Measurements from ENCODE around the gene HIF1A. TPM values are rescaled to one million over a fixed set of nuclear protein-coding genes. Genes with fewer than 3 reads are reported as not detected.

Gene HIF1A
- total and polyA plus RNA-seq, 2 of the 13 experiments (the other 11 are each of a cell fraction or from before 2014, with no cell fraction given): 41.0 to 126 TPM

DNA sequence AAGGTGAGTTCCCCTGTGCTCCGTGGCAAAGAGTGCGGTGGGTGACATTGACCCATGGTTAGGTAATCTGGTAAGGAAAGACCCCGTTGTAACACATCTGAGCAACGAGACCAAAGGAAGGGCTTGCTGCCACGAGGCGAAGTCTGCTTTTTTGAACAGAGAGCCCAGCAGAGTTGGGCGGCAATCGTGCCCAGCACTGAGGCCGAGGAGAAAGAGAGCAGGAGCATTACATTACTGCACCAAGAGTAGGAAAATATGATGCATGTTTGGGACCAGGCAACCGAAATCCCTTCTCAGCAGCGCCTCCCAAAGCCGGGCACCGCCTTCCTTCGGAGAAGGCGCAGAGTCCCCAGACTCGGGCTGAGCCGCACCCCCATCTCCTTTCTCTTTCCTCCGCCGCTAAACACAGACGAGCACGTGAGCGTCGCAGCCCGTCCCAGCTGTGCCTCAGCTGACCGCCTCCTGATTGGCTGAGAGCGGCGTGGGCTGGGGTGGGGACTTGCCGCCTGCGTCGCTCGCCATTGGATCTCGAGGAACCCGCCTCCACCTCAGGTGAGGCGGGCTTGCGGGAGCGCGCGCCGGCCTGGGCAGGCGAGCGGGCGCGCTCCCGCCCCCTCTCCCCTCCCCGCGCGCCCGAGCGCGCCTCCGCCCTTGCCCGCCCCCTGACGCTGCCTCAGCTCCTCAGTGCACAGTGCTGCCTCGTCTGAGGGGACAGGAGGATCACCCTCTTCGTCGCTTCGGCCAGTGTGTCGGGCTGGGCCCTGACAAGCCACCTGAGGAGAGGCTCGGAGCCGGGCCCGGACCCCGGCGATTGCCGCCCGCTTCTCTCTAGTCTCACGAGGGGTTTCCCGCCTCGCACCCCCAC lies at the start of gene HIF1A (continued):
- TF ChIP-seq, protein P1, sequence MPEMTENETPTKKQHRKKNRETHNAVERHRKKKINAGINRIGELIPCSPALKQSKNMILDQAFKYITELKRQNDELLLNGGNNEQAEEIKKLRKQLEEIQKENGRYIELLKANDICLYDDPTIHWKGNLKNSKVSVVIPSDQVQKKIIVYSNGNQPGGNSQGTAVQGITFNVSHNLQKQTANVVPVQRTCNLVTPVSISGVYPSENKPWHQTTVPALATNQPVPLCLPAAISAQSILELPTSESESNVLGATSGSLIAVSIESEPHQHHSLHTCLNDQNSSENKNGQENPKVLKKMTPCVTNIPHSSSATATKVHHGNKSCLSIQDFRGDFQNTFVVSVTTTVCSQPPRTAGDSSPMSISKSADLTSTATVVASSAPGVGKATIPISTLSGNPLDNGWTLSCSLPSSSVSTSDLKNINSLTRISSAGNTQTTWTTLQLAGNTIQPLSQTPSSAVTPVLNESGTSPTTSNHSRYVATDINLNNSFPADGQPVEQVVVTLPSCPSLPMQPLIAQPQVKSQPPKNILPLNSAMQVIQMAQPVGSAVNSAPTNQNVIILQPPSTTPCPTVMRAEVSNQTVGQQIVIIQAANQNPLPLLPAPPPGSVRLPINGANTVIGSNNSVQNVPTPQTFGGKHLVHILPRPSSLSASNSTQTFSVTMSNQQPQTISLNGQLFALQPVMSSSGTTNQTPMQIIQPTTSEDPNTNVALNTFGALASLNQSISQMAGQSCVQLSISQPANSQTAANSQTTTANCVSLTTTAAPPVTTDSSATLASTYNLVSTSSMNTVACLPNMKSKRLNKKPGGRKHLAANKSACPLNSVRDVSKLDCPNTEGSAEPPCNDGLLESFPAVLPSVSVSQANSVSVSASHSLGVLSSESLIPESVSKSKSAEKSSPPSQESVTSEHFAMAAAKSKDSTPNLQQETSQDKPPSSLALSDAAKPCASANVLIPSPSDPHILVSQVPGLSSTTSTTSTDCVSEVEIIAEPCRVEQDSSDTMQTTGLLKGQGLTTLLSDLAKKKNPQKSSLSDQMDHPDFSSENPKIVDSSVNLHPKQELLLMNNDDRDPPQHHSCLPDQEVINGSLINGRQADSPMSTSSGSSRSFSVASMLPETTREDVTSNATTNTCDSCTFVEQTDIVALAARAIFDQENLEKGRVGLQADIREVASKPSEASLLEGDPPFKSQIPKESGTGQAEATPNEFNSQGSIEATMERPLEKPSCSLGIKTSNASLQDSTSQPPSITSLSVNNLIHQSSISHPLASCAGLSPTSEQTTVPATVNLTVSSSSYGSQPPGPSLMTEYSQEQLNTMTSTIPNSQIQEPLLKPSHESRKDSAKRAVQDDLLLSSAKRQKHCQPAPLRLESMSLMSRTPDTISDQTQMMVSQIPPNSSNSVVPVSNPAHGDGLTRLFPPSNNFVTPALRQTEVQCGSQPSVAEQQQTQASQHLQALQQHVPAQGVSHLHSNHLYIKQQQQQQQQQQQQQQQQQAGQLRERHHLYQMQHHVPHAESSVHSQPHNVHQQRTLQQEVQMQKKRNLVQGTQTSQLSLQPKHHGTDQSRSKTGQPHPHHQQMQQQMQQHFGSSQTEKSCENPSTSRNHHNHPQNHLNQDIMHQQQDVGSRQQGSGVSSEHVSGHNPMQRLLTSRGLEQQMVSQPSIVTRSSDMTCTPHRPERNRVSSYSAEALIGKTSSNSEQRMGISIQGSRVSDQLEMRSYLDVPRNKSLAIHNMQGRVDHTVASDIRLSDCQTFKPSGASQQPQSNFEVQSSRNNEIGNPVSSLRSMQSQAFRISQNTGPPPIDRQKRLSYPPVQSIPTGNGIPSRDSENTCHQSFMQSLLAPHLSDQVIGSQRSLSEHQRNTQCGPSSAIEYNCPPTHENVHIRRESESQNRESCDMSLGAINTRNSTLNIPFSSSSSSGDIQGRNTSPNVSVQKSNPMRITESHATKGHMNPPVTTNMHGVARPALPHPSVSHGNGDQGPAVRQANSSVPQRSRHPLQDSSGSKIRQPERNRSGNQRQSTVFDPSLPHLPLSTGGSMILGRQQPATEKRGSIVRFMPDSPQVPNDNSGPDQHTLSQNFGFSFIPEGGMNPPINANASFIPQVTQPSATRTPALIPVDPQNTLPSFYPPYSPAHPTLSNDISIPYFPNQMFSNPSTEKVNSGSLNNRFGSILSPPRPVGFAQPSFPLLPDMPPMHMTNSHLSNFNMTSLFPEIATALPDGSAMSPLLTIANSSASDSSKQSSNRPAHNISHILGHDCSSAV (CRISPR knock-in tag; IDR thresholded peaks at IDR 0.05; ENCODE audit: borderline replicate concordance): no peak
- TF ChIP-seq ZSCAN31 (CRISPR knock-in tag; IDR thresholded peaks at IDR 0.05; ENCODE audit: low read depth): peak; percentile 28; the same call in 1 of the 2 replicates
- TF ChIP-seq, protein P2, sequence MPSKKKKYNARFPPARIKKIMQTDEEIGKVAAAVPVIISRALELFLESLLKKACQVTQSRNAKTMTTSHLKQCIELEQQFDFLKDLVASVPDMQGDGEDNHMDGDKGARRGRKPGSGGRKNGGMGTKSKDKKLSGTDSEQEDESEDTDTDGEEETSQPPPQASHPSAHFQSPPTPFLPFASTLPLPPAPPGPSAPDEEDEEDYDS (CRISPR knock-in tag; IDR thresholded peaks at IDR 0.05): peak; percentile 51
- TF ChIP-seq, protein P3, sequence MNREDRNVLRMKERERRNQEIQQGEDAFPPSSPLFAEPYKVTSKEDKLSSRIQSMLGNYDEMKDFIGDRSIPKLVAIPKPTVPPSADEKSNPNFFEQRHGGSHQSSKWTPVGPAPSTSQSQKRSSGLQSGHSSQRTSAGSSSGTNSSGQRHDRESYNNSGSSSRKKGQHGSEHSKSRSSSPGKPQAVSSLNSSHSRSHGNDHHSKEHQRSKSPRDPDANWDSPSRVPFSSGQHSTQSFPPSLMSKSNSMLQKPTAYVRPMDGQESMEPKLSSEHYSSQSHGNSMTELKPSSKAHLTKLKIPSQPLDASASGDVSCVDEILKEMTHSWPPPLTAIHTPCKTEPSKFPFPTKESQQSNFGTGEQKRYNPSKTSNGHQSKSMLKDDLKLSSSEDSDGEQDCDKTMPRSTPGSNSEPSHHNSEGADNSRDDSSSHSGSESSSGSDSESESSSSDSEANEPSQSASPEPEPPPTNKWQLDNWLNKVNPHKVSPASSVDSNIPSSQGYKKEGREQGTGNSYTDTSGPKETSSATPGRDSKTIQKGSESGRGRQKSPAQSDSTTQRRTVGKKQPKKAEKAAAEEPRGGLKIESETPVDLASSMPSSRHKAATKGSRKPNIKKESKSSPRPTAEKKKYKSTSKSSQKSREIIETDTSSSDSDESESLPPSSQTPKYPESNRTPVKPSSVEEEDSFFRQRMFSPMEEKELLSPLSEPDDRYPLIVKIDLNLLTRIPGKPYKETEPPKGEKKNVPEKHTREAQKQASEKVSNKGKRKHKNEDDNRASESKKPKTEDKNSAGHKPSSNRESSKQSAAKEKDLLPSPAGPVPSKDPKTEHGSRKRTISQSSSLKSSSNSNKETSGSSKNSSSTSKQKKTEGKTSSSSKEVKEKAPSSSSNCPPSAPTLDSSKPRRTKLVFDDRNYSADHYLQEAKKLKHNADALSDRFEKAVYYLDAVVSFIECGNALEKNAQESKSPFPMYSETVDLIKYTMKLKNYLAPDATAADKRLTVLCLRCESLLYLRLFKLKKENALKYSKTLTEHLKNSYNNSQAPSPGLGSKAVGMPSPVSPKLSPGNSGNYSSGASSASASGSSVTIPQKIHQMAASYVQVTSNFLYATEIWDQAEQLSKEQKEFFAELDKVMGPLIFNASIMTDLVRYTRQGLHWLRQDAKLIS (CRISPR knock-in tag; IDR thresholded peaks at IDR 0.05): 0 out of 2 replicates have a peak, but pooled peaks have one; percentile 37
- no peak for TF ChIP-seq KDM3A (CRISPR knock-in tag; IDR thresholded peaks at IDR 0.05; ENCODE audit: low read depth)
- TF ChIP-seq, protein P4, sequence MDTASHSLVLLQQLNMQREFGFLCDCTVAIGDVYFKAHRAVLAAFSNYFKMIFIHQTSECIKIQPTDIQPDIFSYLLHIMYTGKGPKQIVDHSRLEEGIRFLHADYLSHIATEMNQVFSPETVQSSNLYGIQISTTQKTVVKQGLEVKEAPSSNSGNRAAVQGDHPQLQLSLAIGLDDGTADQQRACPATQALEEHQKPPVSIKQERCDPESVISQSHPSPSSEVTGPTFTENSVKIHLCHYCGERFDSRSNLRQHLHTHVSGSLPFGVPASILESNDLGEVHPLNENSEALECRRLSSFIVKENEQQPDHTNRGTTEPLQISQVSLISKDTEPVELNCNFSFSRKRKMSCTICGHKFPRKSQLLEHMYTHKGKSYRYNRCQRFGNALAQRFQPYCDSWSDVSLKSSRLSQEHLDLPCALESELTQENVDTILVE (CRISPR knock-in tag; IDR thresholded peaks at IDR 0.05): no peak; the same call in 1 of the 2 replicates
- peak; percentile 49; the same call in 1 of the 2 replicates for TF ChIP-seq ZNF160 (CRISPR knock-in tag; IDR thresholded peaks at IDR 0.05)
- TF ChIP-seq, protein P5, sequence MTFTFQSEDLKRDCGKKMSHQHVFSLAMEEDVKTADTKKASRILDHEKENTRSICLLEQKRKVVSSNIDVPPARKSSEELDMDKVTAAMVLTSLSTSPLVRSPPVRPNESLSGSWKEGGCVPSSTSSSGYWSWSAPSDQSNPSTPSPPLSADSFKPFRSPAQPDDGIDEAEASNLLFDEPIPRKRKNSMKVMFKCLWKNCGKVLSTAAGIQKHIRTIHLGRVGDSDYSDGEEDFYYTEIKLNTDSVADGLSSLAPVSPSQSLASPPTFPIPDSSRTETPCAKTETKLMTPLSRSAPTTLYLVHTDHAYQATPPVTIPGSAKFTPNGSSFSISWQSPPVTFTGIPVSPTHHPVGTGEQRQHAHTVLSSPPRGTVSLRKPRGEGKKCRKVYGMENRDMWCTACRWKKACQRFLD (CRISPR knock-in tag; IDR thresholded peaks at IDR 0.05; ENCODE audit: borderline replicate concordance): no peak
- peak; percentile 63; the same call in 1 of the 2 replicates for TF ChIP-seq SPEN (CRISPR knock-in tag; IDR thresholded peaks at IDR 0.05; ENCODE audit: low read depth)
- peak; percentile 54; the same call in 1 of the 2 replicates for TF ChIP-seq ELF3 (CRISPR knock-in tag; IDR thresholded peaks at IDR 0.05)
- TF ChIP-seq NFIC (IDR thresholded peaks at IDR 0.05; ENCODE audit: low read length): no peak
- TF ChIP-seq ZNF446 (CRISPR knock-in tag; IDR thresholded peaks at IDR 0.05): no peak

All from HepG2 (cell line).